SK-N-SH (cell line): ENCODE data around the gene LRIT3. TPM values are rescaled to one million over a fixed set of nuclear protein-coding genes. Genes with fewer than 3 reads are reported as not detected.

Experiments used
- CTCF ChIA-PET: fragments of 300-600, 350-600 bp; formaldehyde crosslinking; extraction: SDS; loops from one replicate; lab custom pipeline; 2021; lab: Yijun Ruan, JAX
- POLR2A ChIA-PET: fragments of 350-600 bp; sonication (Branson Sonifier 250); formaldehyde crosslinking; extraction: SDS; loops from one replicate; lab custom pipeline; 2020; ENCODE audit warnings: antibody characterized with exemption, inconsistent platforms; lab: Yijun Ruan, JAX
- DNase-seq: peaks from one replicate; pipeline ENCODE4 v3.0.0; 2012
- H2AFZ ChIP-seq: fragments of 200-600 bp; sonication (generic); 2 replicates; pipeline ENCODE4 v1.8.1; 2016; ENCODE audit warnings: antibody characterized with exemption, mild to moderate bottlenecking, low read depth
- H3F3A ChIP-seq: fragments of 200-600 bp; sonication (generic); replicated peaks from 2 replicates; pipeline ENCODE3; 2016; ENCODE audit warnings: antibody characterized with exemption, mild to moderate bottlenecking; ENCODE audit not compliant: insufficient read depth
- H3K27ac ChIP-seq, 2 experiments: fragments of 200-500 bp in 1 of 2; fragments of 200-600 bp in 1 of 2; sonication (Bioruptor generic) in 1 of 2; sonication (generic), shearing (Covaris generic) in 1 of 2; 2 replicates each; pipeline versions ENCODE4 v1.5.1 to v1.6.1; 2014 to 2016; ENCODE audit warnings: low read depth in 2 of 2, inconsistent platforms in 1 of 2, low read length in 1 of 2, mild to moderate bottlenecking in 1 of 2, mixed read lengths in 1 of 2
- H3K27me3 ChIP-seq: fragments of 200-600 bp; sonication (generic), shearing (Covaris generic); 2 replicates; pipeline ENCODE4 v1.6.1; 2016; ENCODE audit warnings: mixed run types; ENCODE audit not compliant: insufficient read depth
- H3K36me3 ChIP-seq, 2 experiments: fragments of 200-500 bp in 1 of 2; fragments of 200-600 bp in 1 of 2; sonication (Bioruptor generic) in 1 of 2; sonication (generic) in 1 of 2; replicated peaks in 1 of 2; 2 replicates each; pipeline versions ENCODE3 to v1.5.1; 2014 to 2016; ENCODE audit warnings: low read length in 1 of 2, mild to moderate bottlenecking in 1 of 2; ENCODE audit not compliant: insufficient read depth in 2 of 2, control insufficient read depth in 1 of 2
- H3K4me1 ChIP-seq, 2 experiments: fragments of 200-500 bp in 1 of 2; fragments of 200-600 bp in 1 of 2; sonication (Bioruptor generic) in 1 of 2; sonication (generic), shearing (Covaris generic) in 1 of 2; 2 replicates each; pipeline versions ENCODE4 v1.5.1 to v1.6.1; 2014 to 2016; ENCODE audit warnings: low read depth in 1 of 2, low read length in 1 of 2, mixed run types in 1 of 2; ENCODE audit not compliant: insufficient read depth in 2 of 2, control insufficient read depth in 1 of 2
- H3K4me2 ChIP-seq: fragments of 200-600 bp; sonication (generic), shearing (Covaris generic); 2 replicates; pipeline ENCODE4 v1.6.1; 2017; ENCODE audit warnings: mixed run types
- H3K4me3 ChIP-seq, 2 experiments: fragments of 200-500 bp in 1 of 2; fragments of 200-600 bp in 1 of 2; sonication (Bioruptor generic) in 1 of 2; sonication (generic), shearing (Covaris generic) in 1 of 2; 2 replicates each; pipeline versions ENCODE4 v1.5.1 to v1.8.1; 2014 to 2016; ENCODE audit warnings: low read depth in 2 of 2, inconsistent platforms in 1 of 2, low read length in 1 of 2, mild to moderate bottlenecking in 1 of 2, mixed read lengths in 1 of 2, moderate library complexity in 1 of 2
- H3K79me2 ChIP-seq: fragments of 200-600 bp; sonication (generic); 2 replicates; pipeline ENCODE4 v1.8.1; 2017; ENCODE audit warnings: mild to moderate bottlenecking; ENCODE audit not compliant: insufficient read depth
- H3K9ac ChIP-seq: fragments of 200-600 bp; sonication (generic); 2 replicates; pipeline ENCODE4 v1.6.1; 2017; ENCODE audit warnings: mixed run types
- H3K9me2 ChIP-seq: fragments of 200-600 bp; sonication (generic); 2 replicates; pipeline ENCODE4 v1.6.1; 2017; ENCODE audit warnings: mixed run types
- H3K9me3 ChIP-seq: fragments of 200-600 bp; sonication (generic); 2 replicates; pipeline ENCODE4 v1.6.1; 2017; ENCODE audit warnings: mixed run types, mild to moderate bottlenecking, moderate library complexity
- H4K20me1 ChIP-seq: fragments of 200-600 bp; sonication (generic); 2 replicates; pipeline ENCODE4 v1.6.1; 2017; ENCODE audit warnings: mild to moderate bottlenecking, mixed run types; ENCODE audit not compliant: insufficient read depth
- CHD2 ChIP-seq: fragments of 150-350 bp; IDR thresholded peaks from 2 replicates; pipeline ENCODE4 v1.6.1; 2018; ENCODE audit warnings: low read length; ENCODE audit not compliant: partially characterized antibody
- ELF1 ChIP-seq: IDR thresholded peaks from 2 replicates; pipeline ENCODE4 v1.4.0; 2012
- GATA2 ChIP-seq: sonication (generic); formaldehyde crosslinking; IDR thresholded peaks from 2 replicates; pipeline ENCODE4 v1.5.0; 2020; ENCODE audit warnings: mild to moderate bottlenecking, missing genetic modification reagents
- JUND ChIP-seq: IDR thresholded peaks from 2 replicates; pipeline ENCODE4 v1.4.0; 2012
- MEF2A ChIP-seq: IDR thresholded peaks from 2 replicates; pipeline ENCODE4 v1.4.0; 2012; ENCODE audit warnings: low read depth, borderline replicate concordance
- MXI1 ChIP-seq: IDR thresholded peaks from 2 replicates; pipeline ENCODE4 v1.6.1; 2012; ENCODE audit warnings: mild to moderate bottlenecking, low read depth, low read length, improper control_type of control experiment
- RAD21 ChIP-seq: IDR thresholded peaks from 2 replicates; pipeline ENCODE4 v1.6.1; 2012; ENCODE audit warnings: mild to moderate bottlenecking, low read length
- RFX5 ChIP-seq: IDR thresholded peaks from 2 replicates; pipeline ENCODE4 v1.6.1; 2012; ENCODE audit warnings: mild to moderate bottlenecking, improper control_type of control experiment, low read length
- RXRA ChIP-seq: IDR thresholded peaks from 2 replicates; pipeline ENCODE4 v1.4.0; 2012; ENCODE audit warnings: low read depth, mild to moderate bottlenecking, borderline replicate concordance
- SMC3 ChIP-seq: IDR thresholded peaks from 2 replicates; pipeline ENCODE4 v1.6.1; 2012; ENCODE audit warnings: low read depth, low read length, improper control_type of control experiment
- TAF1 ChIP-seq: IDR thresholded peaks from 2 replicates; pipeline ENCODE4 v1.6.1; 2012; ENCODE audit warnings: low read depth, mild to moderate bottlenecking, low read length, moderate library complexity, borderline replicate concordance
- TCF12 ChIP-seq: IDR thresholded peaks from 2 replicates; pipeline ENCODE4 v1.4.0; 2012
- TEAD4 ChIP-seq: IDR thresholded peaks from 2 replicates; pipeline ENCODE4 v1.4.0; 2012; ENCODE audit warnings: mild to moderate bottlenecking, borderline replicate concordance; ENCODE audit not compliant: insufficient read depth
- WGBS: methylation state at CpG from one replicate; pipeline ENCODE4 v1.1.6; 2017; ENCODE audit warnings: low lambda C conversion rate; 5-methylcytosine and 5-hydroxymethylcytosine counted together
- polyA plus RNA-seq, 3 experiments: library from polyadenylated mRNA; depleted of rRNA; stranded (reverse); fragments of >200 nt; gene quantifications; 2 replicates each; pipeline ENCODE4 v1.2.3, GENCODE V29; 2012
- TF ChIP-seq, protein P1 (sequence below): IDR thresholded peaks from 2 replicates; pipeline ENCODE4 v1.4.0; 2012; ENCODE audit warnings: low read depth
- TF ChIP-seq, protein P2 (sequence below): IDR thresholded peaks from 2 replicates; pipeline ENCODE4 v1.4.0; 2012; ENCODE audit warnings: low read depth, borderline replicate concordance
- TF ChIP-seq, protein P3 (sequence below): IDR thresholded peaks from 2 replicates; pipeline ENCODE4 v1.6.1; 2012; ENCODE audit warnings: mild to moderate bottlenecking, low read depth, low read length, moderate library complexity
- TF ChIP-seq, protein P4 (sequence below): fragments of 200-600 bp; sonication (generic); IDR thresholded peaks from 2 replicates; pipeline ENCODE4 v1.6.1; 2017; ENCODE audit warnings: antibody characterized with exemption, mild to moderate bottlenecking, moderate library complexity
- TF ChIP-seq, protein P5 (sequence below): IDR thresholded peaks from 2 replicates; pipeline ENCODE4 v1.4.0; 2012; ENCODE audit warnings: low read depth, borderline replicate concordance
- TF ChIP-seq, protein P6 (sequence below): fragments of 150-350 bp; IDR thresholded peaks from 2 replicates; pipeline ENCODE4 v1.6.1; 2017; ENCODE audit warnings: antibody characterized with exemption, low read length, low read depth, borderline replicate concordance

Gene LRIT3
- polyA plus RNA-seq, 1 of the 3 experiments (the other 2 are of a cell fraction): not detected

DNA sequence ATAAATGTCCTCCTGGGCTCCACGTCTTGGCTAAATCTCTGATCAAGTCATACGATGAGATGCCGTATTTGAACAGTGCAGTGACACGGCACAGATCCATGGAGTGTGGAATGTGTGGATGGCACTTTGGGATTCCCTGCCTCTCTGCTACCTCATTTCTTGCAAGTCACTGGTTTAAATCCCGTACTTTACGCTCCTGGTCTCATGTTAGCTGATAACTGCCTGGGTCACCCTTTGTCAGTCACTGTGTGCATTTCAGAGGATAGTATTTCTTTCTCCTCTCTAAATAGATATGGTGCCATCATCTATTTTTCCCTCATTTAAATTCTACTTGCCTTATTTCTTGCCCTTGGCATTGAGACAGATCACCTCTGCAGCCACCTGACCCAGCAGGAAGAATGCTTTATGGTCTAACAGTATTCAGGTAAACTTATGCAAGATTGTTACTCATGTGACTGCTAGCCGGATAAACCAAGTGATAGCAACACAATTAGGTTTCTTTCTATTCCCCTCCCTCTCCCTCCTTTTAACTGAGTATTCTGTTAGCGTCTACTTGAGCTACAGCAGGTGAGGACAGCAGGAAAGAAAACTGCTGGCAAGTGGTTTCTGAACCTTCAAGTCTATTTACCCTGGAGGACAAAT, 67.6 kb downstream of the LRIT3 start:
- no peaks in the 10 kb centered on the region for H4K20me1 ChIP-seq
- H2AFZ ChIP-seq: no peak overlapping the region
- H3K9me2 ChIP-seq: no peaks in the 10 kb centered on the region
- 22% methylated on average over 8 of the region's 8 CpGs for whole genome bisulfite sequencing
- POLR2A ChIA-PET: no interaction called here
- H3K9ac ChIP-seq: no peak overlapping the region
- H3K4me1 ChIP-seq: no peaks in the 10 kb centered on the region
- CTCF ChIA-PET: interaction anchor here (1.0 kb wide), 1 partner anchor 7 kb away, joined by 3 read pairs; no protein-coding TSS in a partner anchor
- H3K79me2 ChIP-seq: no peaks in the 10 kb centered on the region
- H3K4me2 ChIP-seq: no peak overlapping the region
- TF ChIP-seq, protein P1, sequence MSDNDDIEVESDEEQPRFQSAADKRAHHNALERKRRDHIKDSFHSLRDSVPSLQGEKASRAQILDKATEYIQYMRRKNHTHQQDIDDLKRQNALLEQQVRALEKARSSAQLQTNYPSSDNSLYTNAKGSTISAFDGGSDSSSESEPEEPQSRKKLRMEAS: no peak
- TF ChIP-seq JUND (no peak), RAD21 (no peak), MEF2A (no peak), CHD2 (no peak), ELF1 (no peak), TAF1 (no peak), TCF12 (no peak), RXRA (no peak), MXI1 (no peak), SMC3 (no peak), TEAD4 (no peak), GATA2 (CRISPR knock-in tag) (no peak), RFX5 (no peak)
- TF ChIP-seq, protein P2, sequence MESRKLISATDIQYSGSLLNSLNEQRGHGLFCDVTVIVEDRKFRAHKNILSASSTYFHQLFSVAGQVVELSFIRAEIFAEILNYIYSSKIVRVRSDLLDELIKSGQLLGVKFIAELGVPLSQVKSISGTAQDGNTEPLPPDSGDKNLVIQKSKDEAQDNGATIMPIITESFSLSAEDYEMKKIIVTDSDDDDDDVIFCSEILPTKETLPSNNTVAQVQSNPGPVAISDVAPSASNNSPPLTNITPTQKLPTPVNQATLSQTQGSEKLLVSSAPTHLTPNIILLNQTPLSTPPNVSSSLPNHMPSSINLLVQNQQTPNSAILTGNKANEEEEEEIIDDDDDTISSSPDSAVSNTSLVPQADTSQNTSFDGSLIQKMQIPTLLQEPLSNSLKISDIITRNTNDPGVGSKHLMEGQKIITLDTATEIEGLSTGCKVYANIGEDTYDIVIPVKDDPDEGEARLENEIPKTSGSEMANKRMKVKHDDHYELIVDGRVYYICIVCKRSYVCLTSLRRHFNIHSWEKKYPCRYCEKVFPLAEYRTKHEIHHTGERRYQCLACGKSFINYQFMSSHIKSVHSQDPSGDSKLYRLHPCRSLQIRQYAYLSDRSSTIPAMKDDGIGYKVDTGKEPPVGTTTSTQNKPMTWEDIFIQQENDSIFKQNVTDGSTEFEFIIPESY: no peak
- TF ChIP-seq, protein P3, sequence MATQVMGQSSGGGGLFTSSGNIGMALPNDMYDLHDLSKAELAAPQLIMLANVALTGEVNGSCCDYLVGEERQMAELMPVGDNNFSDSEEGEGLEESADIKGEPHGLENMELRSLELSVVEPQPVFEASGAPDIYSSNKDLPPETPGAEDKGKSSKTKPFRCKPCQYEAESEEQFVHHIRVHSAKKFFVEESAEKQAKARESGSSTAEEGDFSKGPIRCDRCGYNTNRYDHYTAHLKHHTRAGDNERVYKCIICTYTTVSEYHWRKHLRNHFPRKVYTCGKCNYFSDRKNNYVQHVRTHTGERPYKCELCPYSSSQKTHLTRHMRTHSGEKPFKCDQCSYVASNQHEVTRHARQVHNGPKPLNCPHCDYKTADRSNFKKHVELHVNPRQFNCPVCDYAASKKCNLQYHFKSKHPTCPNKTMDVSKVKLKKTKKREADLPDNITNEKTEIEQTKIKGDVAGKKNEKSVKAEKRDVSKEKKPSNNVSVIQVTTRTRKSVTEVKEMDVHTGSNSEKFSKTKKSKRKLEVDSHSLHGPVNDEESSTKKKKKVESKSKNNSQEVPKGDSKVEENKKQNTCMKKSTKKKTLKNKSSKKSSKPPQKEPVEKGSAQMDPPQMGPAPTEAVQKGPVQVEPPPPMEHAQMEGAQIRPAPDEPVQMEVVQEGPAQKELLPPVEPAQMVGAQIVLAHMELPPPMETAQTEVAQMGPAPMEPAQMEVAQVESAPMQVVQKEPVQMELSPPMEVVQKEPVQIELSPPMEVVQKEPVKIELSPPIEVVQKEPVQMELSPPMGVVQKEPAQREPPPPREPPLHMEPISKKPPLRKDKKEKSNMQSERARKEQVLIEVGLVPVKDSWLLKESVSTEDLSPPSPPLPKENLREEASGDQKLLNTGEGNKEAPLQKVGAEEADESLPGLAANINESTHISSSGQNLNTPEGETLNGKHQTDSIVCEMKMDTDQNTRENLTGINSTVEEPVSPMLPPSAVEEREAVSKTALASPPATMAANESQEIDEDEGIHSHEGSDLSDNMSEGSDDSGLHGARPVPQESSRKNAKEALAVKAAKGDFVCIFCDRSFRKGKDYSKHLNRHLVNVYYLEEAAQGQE: no peak
- TF ChIP-seq, protein P4, sequence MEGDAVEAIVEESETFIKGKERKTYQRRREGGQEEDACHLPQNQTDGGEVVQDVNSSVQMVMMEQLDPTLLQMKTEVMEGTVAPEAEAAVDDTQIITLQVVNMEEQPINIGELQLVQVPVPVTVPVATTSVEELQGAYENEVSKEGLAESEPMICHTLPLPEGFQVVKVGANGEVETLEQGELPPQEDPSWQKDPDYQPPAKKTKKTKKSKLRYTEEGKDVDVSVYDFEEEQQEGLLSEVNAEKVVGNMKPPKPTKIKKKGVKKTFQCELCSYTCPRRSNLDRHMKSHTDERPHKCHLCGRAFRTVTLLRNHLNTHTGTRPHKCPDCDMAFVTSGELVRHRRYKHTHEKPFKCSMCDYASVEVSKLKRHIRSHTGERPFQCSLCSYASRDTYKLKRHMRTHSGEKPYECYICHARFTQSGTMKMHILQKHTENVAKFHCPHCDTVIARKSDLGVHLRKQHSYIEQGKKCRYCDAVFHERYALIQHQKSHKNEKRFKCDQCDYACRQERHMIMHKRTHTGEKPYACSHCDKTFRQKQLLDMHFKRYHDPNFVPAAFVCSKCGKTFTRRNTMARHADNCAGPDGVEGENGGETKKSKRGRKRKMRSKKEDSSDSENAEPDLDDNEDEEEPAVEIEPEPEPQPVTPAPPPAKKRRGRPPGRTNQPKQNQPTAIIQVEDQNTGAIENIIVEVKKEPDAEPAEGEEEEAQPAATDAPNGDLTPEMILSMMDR: no peak
- TF ChIP-seq, protein P5, sequence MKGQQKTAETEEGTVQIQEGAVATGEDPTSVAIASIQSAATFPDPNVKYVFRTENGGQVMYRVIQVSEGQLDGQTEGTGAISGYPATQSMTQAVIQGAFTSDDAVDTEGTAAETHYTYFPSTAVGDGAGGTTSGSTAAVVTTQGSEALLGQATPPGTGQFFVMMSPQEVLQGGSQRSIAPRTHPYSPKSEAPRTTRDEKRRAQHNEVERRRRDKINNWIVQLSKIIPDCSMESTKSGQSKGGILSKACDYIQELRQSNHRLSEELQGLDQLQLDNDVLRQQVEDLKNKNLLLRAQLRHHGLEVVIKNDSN: no peak
- TF ChIP-seq, protein P6, sequence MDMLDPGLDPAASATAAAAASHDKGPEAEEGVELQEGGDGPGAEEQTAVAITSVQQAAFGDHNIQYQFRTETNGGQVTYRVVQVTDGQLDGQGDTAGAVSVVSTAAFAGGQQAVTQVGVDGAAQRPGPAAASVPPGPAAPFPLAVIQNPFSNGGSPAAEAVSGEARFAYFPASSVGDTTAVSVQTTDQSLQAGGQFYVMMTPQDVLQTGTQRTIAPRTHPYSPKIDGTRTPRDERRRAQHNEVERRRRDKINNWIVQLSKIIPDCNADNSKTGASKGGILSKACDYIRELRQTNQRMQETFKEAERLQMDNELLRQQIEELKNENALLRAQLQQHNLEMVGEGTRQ: no peak
- TF ChIP-seq, all 33 proteins: peak for 0
- Histone ChIP-seq H3K27me3 (peaks cover 11% of the 10 kb centered on the region; the same call in 1 of the 2 replicates), H3K27ac (no peak overlapping the region), H3K9me3 (no peaks in the 10 kb centered on the region), H3F3A (no peaks in the 10 kb centered on the region), H3K4me3 (no peak overlapping the region), H3K36me3 (no peaks in the 10 kb centered on the region)
- no peak for DNase-seq
